PFSK-1 (cell line): ENCODE data around the gene ZBTB32.
A peak's percentile ranks its signal among the peaks of the same experiment; 100 is the strongest.

Experiments
- FOXP2 ChIP-seq: optimal IDR thresholded peaks from 2 replicates; pipeline ENCODE3; 2011; ENCODE audit warnings: borderline replicate concordance, control low read depth, inconsistent platforms; ENCODE audit not compliant: insufficient read depth; ENCODE audit errors: extremely low read length, extremely low read depth
- POLR2AphosphoS5 ChIP-seq: IDR thresholded peaks from 2 replicates; pipeline ENCODE4 v1.6.1; 2012; ENCODE audit warnings: low read depth, mild to moderate bottlenecking, control low read depth, low read length, moderate library complexity
- SIN3A ChIP-seq: IDR thresholded peaks from 2 replicates; pipeline ENCODE4 v1.6.1; 2012; ENCODE audit warnings: mild to moderate bottlenecking, low read length, moderate library complexity, borderline replicate concordance; ENCODE audit not compliant: insufficient read depth
- TAF1 ChIP-seq: IDR thresholded peaks from 2 replicates; pipeline ENCODE4 v1.6.1; 2012; ENCODE audit warnings: low read length, control low read depth, borderline replicate concordance; ENCODE audit not compliant: insufficient read depth
- TF ChIP-seq, protein P1 (sequence below), 2 experiments: IDR thresholded peaks; 2 replicates each; pipeline versions ENCODE4 v1.6.1 to v1.8.0; 2011 to 2012; ENCODE audit warnings: low read depth in 2 of 2, low read length in 2 of 2, control low read depth in 1 of 2, inconsistent platforms in 1 of 2, mild to moderate bottlenecking in 1 of 2, moderate library complexity in 1 of 2; ENCODE audit not compliant: insufficient read depth in 1 of 2

Gene ZBTB32

DNA sequence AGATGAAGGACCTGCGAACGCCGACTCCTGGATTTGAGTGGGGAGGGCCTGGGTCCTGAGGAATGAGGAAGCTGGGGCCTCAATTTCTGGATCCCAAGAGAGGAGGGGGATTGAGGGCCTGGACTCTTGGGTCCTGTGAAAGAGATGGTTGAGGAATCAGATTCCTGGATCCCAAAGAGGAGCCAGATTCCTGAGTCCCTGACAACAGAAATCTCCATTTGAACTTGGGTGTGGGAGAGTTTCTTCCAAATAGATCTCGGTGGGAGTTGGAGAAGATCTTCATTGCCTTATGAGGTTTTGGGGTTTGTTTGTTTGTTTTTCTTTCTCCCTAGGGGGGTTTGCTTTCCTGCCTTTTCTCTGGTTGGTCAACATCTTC, 41.7 kb downstream of the ZBTB32 start:
- TF ChIP-seq TAF1 (no peak), POLR2AphosphoS5 (no peak), SIN3A (no peak), FOXP2 (no peak)
- TF ChIP-seq, protein P1, sequence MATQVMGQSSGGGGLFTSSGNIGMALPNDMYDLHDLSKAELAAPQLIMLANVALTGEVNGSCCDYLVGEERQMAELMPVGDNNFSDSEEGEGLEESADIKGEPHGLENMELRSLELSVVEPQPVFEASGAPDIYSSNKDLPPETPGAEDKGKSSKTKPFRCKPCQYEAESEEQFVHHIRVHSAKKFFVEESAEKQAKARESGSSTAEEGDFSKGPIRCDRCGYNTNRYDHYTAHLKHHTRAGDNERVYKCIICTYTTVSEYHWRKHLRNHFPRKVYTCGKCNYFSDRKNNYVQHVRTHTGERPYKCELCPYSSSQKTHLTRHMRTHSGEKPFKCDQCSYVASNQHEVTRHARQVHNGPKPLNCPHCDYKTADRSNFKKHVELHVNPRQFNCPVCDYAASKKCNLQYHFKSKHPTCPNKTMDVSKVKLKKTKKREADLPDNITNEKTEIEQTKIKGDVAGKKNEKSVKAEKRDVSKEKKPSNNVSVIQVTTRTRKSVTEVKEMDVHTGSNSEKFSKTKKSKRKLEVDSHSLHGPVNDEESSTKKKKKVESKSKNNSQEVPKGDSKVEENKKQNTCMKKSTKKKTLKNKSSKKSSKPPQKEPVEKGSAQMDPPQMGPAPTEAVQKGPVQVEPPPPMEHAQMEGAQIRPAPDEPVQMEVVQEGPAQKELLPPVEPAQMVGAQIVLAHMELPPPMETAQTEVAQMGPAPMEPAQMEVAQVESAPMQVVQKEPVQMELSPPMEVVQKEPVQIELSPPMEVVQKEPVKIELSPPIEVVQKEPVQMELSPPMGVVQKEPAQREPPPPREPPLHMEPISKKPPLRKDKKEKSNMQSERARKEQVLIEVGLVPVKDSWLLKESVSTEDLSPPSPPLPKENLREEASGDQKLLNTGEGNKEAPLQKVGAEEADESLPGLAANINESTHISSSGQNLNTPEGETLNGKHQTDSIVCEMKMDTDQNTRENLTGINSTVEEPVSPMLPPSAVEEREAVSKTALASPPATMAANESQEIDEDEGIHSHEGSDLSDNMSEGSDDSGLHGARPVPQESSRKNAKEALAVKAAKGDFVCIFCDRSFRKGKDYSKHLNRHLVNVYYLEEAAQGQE (IDR thresholded peaks at IDR 0.05; ENCODE audit: insufficient read depth in 1 of 2, low read depth in 2 of 2, low read length in 2 of 2) = no peak

DNA sequence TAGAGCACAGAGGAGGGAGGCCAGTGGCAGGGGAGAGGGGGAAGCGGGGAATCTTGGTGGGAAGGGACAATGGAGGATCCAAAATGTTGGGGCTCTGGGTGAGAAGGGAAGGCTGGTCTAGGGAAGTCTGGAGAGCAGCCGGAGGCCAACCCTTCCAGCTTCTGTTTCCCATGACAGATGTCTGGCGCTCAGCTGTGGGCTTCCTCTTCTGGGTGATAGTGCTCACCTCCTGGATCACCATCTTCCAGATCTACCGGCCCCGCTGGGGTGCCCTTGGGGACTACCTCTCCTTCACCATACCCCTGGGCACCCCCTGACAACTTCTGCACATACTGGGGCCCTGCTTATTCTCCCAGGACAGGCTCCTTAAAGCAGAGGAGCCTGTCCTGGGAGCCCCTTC, 42.2 kb downstream of the ZBTB32 start:
- TF ChIP-seq TAF1 (no peak), SIN3A (no peak), POLR2AphosphoS5 (no peak), FOXP2 (no peak)
- TF ChIP-seq, protein P1 (IDR thresholded peaks at IDR 0.05; ENCODE audit: insufficient read depth in 1 of 2, low read depth in 2 of 2, low read length in 2 of 2) = no peak

DNA sequence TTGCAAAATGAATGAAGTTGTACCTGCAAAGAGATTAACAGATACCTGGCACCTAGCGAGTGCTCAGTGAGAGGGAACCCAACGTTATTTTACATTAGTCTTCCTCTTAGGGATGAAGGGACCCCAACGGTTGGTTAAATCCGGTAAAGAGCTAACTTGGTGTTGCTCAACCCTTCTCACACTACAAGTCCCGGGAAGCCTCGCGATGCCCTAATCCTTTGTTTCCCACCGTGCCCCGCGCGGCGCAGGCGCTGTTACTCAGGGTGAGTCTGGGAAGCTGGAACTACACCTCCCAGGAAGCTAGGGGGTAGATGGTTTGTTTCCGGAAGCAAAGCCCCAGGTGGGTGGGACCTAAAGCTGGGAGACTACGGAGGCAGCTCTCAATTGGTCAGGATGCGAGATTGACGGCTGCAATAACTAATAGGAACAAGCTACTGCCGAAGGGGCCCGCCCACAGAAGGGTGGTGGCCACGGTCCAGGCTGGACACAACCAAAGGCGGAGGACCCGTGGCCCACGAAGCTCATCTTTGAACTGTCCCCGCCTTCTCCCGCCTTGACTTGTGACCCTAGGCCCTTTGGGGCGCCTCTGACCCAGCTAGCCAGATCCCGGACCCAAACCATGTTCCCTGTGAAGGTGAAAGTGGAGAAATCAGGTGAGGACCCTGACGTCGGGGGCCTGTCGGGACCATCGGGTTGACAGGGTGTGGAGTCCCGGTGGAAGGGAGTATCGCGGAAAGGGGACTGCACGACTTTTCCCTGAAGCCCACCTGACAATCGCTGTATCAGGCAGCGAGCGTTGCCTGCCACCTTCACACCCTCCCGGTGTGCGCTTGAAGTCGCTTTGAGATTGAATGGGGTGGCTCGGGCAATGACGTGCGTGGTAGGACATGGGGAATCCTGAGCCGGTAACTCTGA, 44.0 kb downstream of the ZBTB32 start, which contains the start of gene LIN37:
Gene LIN37 (plus strand): TSS at position 471 of the 915 bp plus-strand sequence. CDS start 149 bp downstream, at position 620.
- TF ChIP-seq TAF1 (0 out of 2 replicates have a peak, but pooled peaks have one; percentile 42), POLR2AphosphoS5 (peak; percentile 84), FOXP2 (no peak), SIN3A (peak; percentile 71; the same call in 1 of the 2 replicates)
- TF ChIP-seq, protein P1 (IDR thresholded peaks at IDR 0.05; ENCODE audit: insufficient read depth in 1 of 2, low read depth in 2 of 2, low read length in 2 of 2) = no peak

DNA sequence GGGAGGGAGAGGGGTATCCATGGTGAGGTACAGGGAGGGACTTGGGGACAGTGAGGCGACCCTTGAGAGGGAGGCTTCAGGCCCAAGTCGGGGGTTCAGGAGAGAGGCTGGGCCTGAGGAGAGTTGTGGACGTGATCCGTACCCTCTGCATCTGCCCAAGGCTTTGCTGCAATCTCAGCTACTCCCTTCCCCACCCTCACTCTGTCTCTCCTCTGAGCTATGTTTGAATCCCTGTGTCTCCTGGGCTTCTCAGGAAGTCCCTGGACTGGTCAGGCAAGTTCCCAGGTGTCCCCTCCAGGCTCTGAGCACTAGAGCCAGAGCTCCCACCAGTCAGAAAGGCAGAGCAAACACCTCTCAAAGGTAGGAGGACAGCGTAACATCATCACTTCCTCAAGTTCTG, 45.8 kb downstream of the ZBTB32 start:
- TF ChIP-seq FOXP2 = no peak
- TF ChIP-seq SIN3A = no peak
- TF ChIP-seq, protein P1 (IDR thresholded peaks at IDR 0.05; ENCODE audit: insufficient read depth in 1 of 2, low read depth in 2 of 2, low read length in 2 of 2) = no peak
- TF ChIP-seq POLR2AphosphoS5 = no peak
- no peak for TF ChIP-seq TAF1
